B cell (primary cell): Measurements from ENCODE around the gene PPP1R7. TPM values are rescaled to one million over a fixed set of nuclear protein-coding genes. Genes with fewer than 3 reads are reported as not detected.

Source experiments
- ATAC-seq: fragments of 200-7000 bp; cut with Tn5 transposase; one replicate; pipeline ENCODE4 v1.10.0; 2021; ENCODE audit warnings: low read depth, mild to moderate bottlenecking, moderate number of reproducible peaks, moderate library complexity
- CTCF ChIA-PET: fragments of 350-600 bp; sonication (Branson Sonifier 250); formaldehyde crosslinking; loops from one replicate; lab custom pipeline; 2021; ENCODE audit warnings: antibody characterized with exemption, inconsistent platforms; lab: Charles Lee
- POLR2A ChIA-PET: fragments of 350-600 bp; sonication (Branson Sonifier 250); formaldehyde crosslinking; loops from one replicate; lab custom pipeline; 2021; ENCODE audit warnings: antibody characterized with exemption; lab: Charles Lee
- DNase-seq: peaks from one replicate; pipeline ENCODE4 v3.0.0; 2013
- H2AFZ ChIP-seq: 2 replicates; pipeline ENCODE4 v1.6.1; 2012; ENCODE audit warnings: mild to moderate bottlenecking, low read depth, low read length; ENCODE audit not compliant: insufficient read depth, poor library complexity, severe bottlenecking
- H3K27ac ChIP-seq, 2 donors: 1 replicate in 1 of 2; 2 replicates in 1 of 2; pipeline ENCODE4 v1.5.1; 2012 to 2013; ENCODE audit warnings: low read length in 2 of 2, mild to moderate bottlenecking in 2 of 2, moderate library complexity in 1 of 2
- H3K27me3 ChIP-seq, 4 experiments: fragments of 200-600 bp in 1 of 4; sonication (generic) in 1 of 4; replicated peaks in 1 of 4; 1 replicate in 2 of 4; 2 replicates in 2 of 4; pipeline versions ENCODE4 v1.6.1 to v1.7.0; 2013 to 2016; ENCODE audit warnings: low read length in 3 of 4, mild to moderate bottlenecking in 2 of 4, mixed read lengths in 1 of 4, moderate library complexity in 1 of 4; ENCODE audit not compliant: insufficient read depth in 4 of 4, control insufficient read depth in 3 of 4; ENCODE audit errors: control extremely low read depth in 1 of 4
- H3K36me3 ChIP-seq, 2 experiments: replicated peaks in 1 of 2; 1 replicate in 1 of 2; 2 replicates in 1 of 2; pipeline versions ENCODE4 v1.6.1 to v1.7.1; 2013; ENCODE audit warnings: low read length in 1 of 2; ENCODE audit not compliant: insufficient read depth in 2 of 2, control insufficient read depth in 1 of 2; ENCODE audit errors: control extremely low read depth in 1 of 2, extremely low read depth in 1 of 2
- H3K4me1 ChIP-seq, 2 donors: fragments of 200-600 bp in 1 of 2; sonication (generic) in 1 of 2; 1 replicate in 1 of 2; 2 replicates in 1 of 2; pipeline versions ENCODE4 v1.5.1 to v1.6.1; 2013 to 2017; ENCODE audit warnings: low read length in 2 of 2; ENCODE audit not compliant: control insufficient read depth in 2 of 2, insufficient read depth in 2 of 2
- H3K4me2 ChIP-seq: replicated peaks from 2 replicates; pipeline ENCODE3; 2012; ENCODE audit warnings: mild to moderate bottlenecking, low read depth, low read length; ENCODE audit not compliant: poor library complexity, severe bottlenecking
- H3K4me3 ChIP-seq, 5 experiments: fragments of 200-600 bp in 1 of 5; sonication (generic) in 1 of 5; 1 replicate in 3 of 5; 2 replicates in 2 of 5; pipeline versions ENCODE4 v1.5.1 to v1.7.0; 2011 to 2016; ENCODE audit warnings: low read length in 4 of 5, mild to moderate bottlenecking in 4 of 5, low read depth in 2 of 5, control low read depth in 1 of 5, moderate library complexity in 1 of 5; ENCODE audit not compliant: insufficient read depth in 1 of 5; ENCODE audit errors: control extremely low read depth in 1 of 5, extremely low read depth in 1 of 5
- H3K79me2 ChIP-seq: fragments of 200-600 bp; sonication (generic); one replicate; pipeline ENCODE4 v1.6.0; 2016; ENCODE audit warnings: low read length; ENCODE audit not compliant: control insufficient read depth, insufficient read depth
- H3K9ac ChIP-seq: fragments of 200-600 bp; sonication (generic); 2 replicates; pipeline ENCODE4 v1.6.1; 2017; ENCODE audit warnings: mild to moderate bottlenecking, low read length, moderate library complexity
- H3K9me3 ChIP-seq, 3 donors: one replicate each; pipeline versions ENCODE4 v1.6.1 to v1.7.1; 2013; ENCODE audit warnings: low read length in 2 of 3; ENCODE audit not compliant: control insufficient read depth in 2 of 3, insufficient read depth in 1 of 3; ENCODE audit errors: control extremely low read depth in 1 of 3
- H4K20me1 ChIP-seq: 2 replicates; pipeline ENCODE4 v1.6.0; 2012; ENCODE audit warnings: mild to moderate bottlenecking, low read length; ENCODE audit not compliant: insufficient read depth, control insufficient read depth, poor library complexity, severe bottlenecking
- H3K27ac Mint-ChIP-seq: one replicate; pipeline ENCODE4 v1.8.0; 2021; ENCODE audit warnings: mixed read lengths
- H3K27me3 Mint-ChIP-seq: one replicate; pipeline ENCODE4 v1.8.0; 2021; ENCODE audit warnings: mixed read lengths
- H3K4me1 Mint-ChIP-seq: one replicate; pipeline ENCODE4 v1.8.0; 2021; ENCODE audit warnings: mixed read lengths
- H3K4me3 Mint-ChIP-seq: one replicate; pipeline ENCODE4 v1.8.0; 2021; ENCODE audit warnings: mixed read lengths
- H3K9me3 Mint-ChIP-seq: one replicate; pipeline ENCODE4 v1.8.0; 2022; ENCODE audit warnings: mixed read lengths; ENCODE audit not compliant: insufficient read depth
- CTCF ChIP-seq: fragments of 200-600 bp; IDR thresholded peaks from one replicate; pipeline ENCODE4 v1.8.0; 2022; ENCODE audit warnings: antibody characterized with exemption, mild to moderate bottlenecking
- EZH2 ChIP-seq: IDR thresholded peaks from 2 replicates; pipeline ENCODE4 v1.6.1; 2012; ENCODE audit warnings: borderline replicate concordance, low read depth, mild to moderate bottlenecking, moderate library complexity, low read length; ENCODE audit not compliant: insufficient read depth, poor library complexity, severe bottlenecking
- WGBS: methylation state at CpG from one replicate; pipeline ENCODE4 v1.1.5; 2013; ENCODE audit warnings: missing lambda C conversion rate; ENCODE audit not compliant: insufficient coverage; 5-methylcytosine and 5-hydroxymethylcytosine counted together
- intact Hi-C: fragments of 100-400 bp; cut with micrococcal nuclease; formaldehyde crosslinking; loops from one replicate; pipeline ENCODE4 v1.10.0; 2022
- polyA plus RNA-seq: library from polyadenylated mRNA; depleted of rRNA; stranded (reverse); fragments of >200 nt; gene quantifications from 2 replicates; pipeline ENCODE4 v1.2.3, GENCODE V29; 2012
- total RNA-seq, 2 donors: library from RNA; stranded (reverse); fragments of 120-200 nt in 1 of 2; gene quantifications; 1 replicate in 1 of 2; 2 replicates in 1 of 2; pipeline versions ENCODE4 v1.2.3 to v1.2.4, GENCODE V29; 2013 to 2022

PPP1R7 gene
- total and polyA plus RNA-seq, 2 donors (not counting 1 experiment from before 2014, with no cell fraction given) = 37.7 to 50.9 TPM

GRCh38 chr2:241190291-241190981, 40.2 kb downstream of the PPP1R7 start:
- intact Hi-C loops = no loop called here
- TF ChIP-seq EZH2 (no peak), CTCF (no peak)
- H3K4me3 Mint-ChIP-seq = no peak overlapping the region
- Histone ChIP-seq H3K9ac (no peak overlapping the region), H3K79me2 (no peaks in the 10 kb centered on the region), H2AFZ (no peak overlapping the region), H3K4me3 (no peak overlapping the region), H4K20me1 (no peaks in the 10 kb centered on the region), H3K27ac (no peak overlapping the region), H3K4me2 (no peak overlapping the region), H3K27me3 (no peaks in the 10 kb centered on the region), H3K36me3 (no peaks in the 10 kb centered on the region), H3K4me1 (peaks cover 0 to 12% of the 10 kb centered on the region in 2 donors), H3K9me3 (peaks cover 0 to 3% (median 0%) of the 10 kb centered on the region in 3 donors)
- ATAC-seq (no peak), DNase-seq (no peak)
- H3K9me3 Mint-ChIP-seq = no peaks in the 10 kb centered on the region
- no peaks in the 10 kb centered on the region for H3K27me3 Mint-ChIP-seq
- POLR2A ChIA-PET = no interaction called here
- peaks cover 7% of the 10 kb centered on the region for H3K4me1 Mint-ChIP-seq
- 96% methylated on average over 17 of the region's 19 CpGs for WGBS
- no peak overlapping the region for H3K27ac Mint-ChIP-seq
- CTCF ChIA-PET = no interaction called here

DNA sequence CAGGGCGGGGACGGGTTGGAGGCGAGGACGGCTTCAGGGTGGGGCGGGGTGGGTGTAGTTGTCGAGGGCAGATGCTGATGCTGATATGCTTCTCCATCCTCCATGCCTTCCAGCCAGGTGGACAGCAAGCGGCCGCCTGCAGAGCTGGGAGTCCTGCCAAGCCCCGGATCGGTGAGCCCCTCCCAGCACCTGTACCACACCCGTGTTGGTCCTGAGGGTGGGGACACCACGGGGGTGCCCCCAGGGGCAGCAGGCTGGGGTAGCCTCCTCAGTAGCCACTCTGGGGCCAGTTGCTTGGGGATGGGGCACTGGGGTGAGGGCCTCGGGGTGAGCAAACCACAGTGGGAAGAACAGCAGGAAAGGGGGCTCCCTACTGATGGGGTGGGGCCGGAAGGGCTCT, 40.8 kb downstream of the PPP1R7 start:
- Mint-ChIP-seq H3K27ac (no peak overlapping the region), H3K9me3 (no peaks in the 10 kb centered on the region), H3K4me1 (peaks cover 7% of the 10 kb centered on the region), H3K27me3 (no peaks in the 10 kb centered on the region), H3K4me3 (no peak overlapping the region)
- ChIA-PET CTCF (no interaction called here), POLR2A (no interaction called here)
- no peaks in the 10 kb centered on the region for H3K79me2 ChIP-seq
- no peak overlapping the region for H3K9ac ChIP-seq
- intact Hi-C loops = no loop called here
- H3K4me3 ChIP-seq = no peak overlapping the region
- H3K36me3 ChIP-seq = no peaks in the 10 kb centered on the region
- no peak overlapping the region for H3K27ac ChIP-seq
- peaks cover 0 to 12% of the 10 kb centered on the region in 2 donors for H3K4me1 ChIP-seq
- DNase-seq (no peak), ATAC-seq (no peak)
- H4K20me1 ChIP-seq = no peaks in the 10 kb centered on the region
- H3K27me3 ChIP-seq = no peaks in the 10 kb centered on the region
- H3K4me2 ChIP-seq = no peak overlapping the region
- 72% methylated on average over 4 of the region's 14 CpGs for WGBS
- TF ChIP-seq CTCF = no peak
- H3K9me3 ChIP-seq = peaks cover 0 to 3% (median 0%) of the 10 kb centered on the region in 3 donors
- H2AFZ ChIP-seq = no peak overlapping the region
